CD14-positive monocyte (primary cell): Measurements from ENCODE around the gene TMEM235. TPM values are rescaled to one million over a fixed set of nuclear protein-coding genes. Genes with fewer than 3 reads are reported as not detected.

Experiments
- DNase-seq, 3 donors: peaks; one replicate each; pipeline ENCODE4 v3.0.0-alpha.2; 2011 to 2022
- H2AFZ ChIP-seq: 2 replicates; pipeline ENCODE4 v1.6.0; 2012; ENCODE audit warnings: mild to moderate bottlenecking, low read depth, low read length, inconsistent platforms; ENCODE audit not compliant: insufficient read depth, poor library complexity, severe bottlenecking
- H3K27ac ChIP-seq, 2 donors: 1 replicate in 1 of 2; 2 replicates in 1 of 2; pipeline ENCODE4 v1.5.1; 2012 to 2013; ENCODE audit warnings: low read length in 2 of 2, control low read depth in 1 of 2, inconsistent platforms in 1 of 2, low read depth in 1 of 2, mild to moderate bottlenecking in 1 of 2
- H3K27me3 ChIP-seq, 2 donors: one replicate each; pipeline versions ENCODE4 v1.6.0 to v1.6.1; 2011 to 2013; ENCODE audit warnings: low read length in 2 of 2; ENCODE audit not compliant: control insufficient read depth in 2 of 2, insufficient read depth in 2 of 2
- H3K36me3 ChIP-seq, 2 donors: replicated peaks in 1 of 2; 1 replicate in 1 of 2; 2 replicates in 1 of 2; pipeline versions ENCODE4 v1.5.1 to v1.6.1; 2012 to 2013; ENCODE audit warnings: low read length in 2 of 2, control low read depth in 1 of 2, inconsistent platforms in 1 of 2, mild to moderate bottlenecking in 1 of 2; ENCODE audit not compliant: insufficient read depth in 2 of 2, control insufficient read depth in 1 of 2
- H3K4me1 ChIP-seq, 2 donors: 1 replicate in 1 of 2; 2 replicates in 1 of 2; pipeline versions ENCODE4 v1.5.1 to v1.6.1; 2012 to 2013; ENCODE audit warnings: low read length in 2 of 2, control low read depth in 1 of 2, inconsistent platforms in 1 of 2, mild to moderate bottlenecking in 1 of 2, moderate library complexity in 1 of 2; ENCODE audit not compliant: insufficient read depth in 2 of 2, control insufficient read depth in 1 of 2
- H3K4me2 ChIP-seq: replicated peaks from 2 replicates; pipeline ENCODE3; 2012; ENCODE audit warnings: low read length, moderate library complexity, mild to moderate bottlenecking; ENCODE audit not compliant: poor library complexity, severe bottlenecking; ENCODE audit errors: extremely low read depth
- H3K4me3 ChIP-seq, 3 experiments: fragments of 200-600 bp in 1 of 3; sonication (generic) in 1 of 3; replicated peaks in 1 of 3; 1 replicate in 2 of 3; 2 replicates in 1 of 3; pipeline ENCODE4 v1.5.1; 2011 to 2013; ENCODE audit warnings: low read length in 3 of 3, mild to moderate bottlenecking in 3 of 3, control low read depth in 2 of 3, low read depth in 2 of 3, inconsistent platforms in 1 of 3, moderate library complexity in 1 of 3
- H3K79me2 ChIP-seq: 2 replicates; pipeline ENCODE4 v1.6.0; 2012; ENCODE audit warnings: mild to moderate bottlenecking, control low read depth, inconsistent platforms, low read length, moderate library complexity; ENCODE audit not compliant: insufficient read depth
- H3K9ac ChIP-seq: 2 replicates; pipeline ENCODE4 v1.6.0; 2017; ENCODE audit warnings: low read length, mild to moderate bottlenecking; ENCODE audit not compliant: insufficient read depth, poor library complexity, severe bottlenecking
- H3K9me3 ChIP-seq, 2 donors: replicated peaks in 1 of 2; 1 replicate in 1 of 2; 2 replicates in 1 of 2; pipeline versions ENCODE4 v1.5.1 to v1.6.1; 2012 to 2013; ENCODE audit warnings: low read length in 2 of 2, control low read depth in 1 of 2; ENCODE audit not compliant: control insufficient read depth in 1 of 2, insufficient read depth in 1 of 2
- H4K20me1 ChIP-seq: 2 replicates; pipeline ENCODE4 v1.6.0; 2012; ENCODE audit warnings: mild to moderate bottlenecking, low read length, control low read depth, moderate library complexity; ENCODE audit not compliant: insufficient read depth
- H3K27ac Mint-ChIP-seq, 7 donors: one replicate each; pipeline ENCODE4 v1.8.0; 2020; ENCODE audit warnings: mild to moderate bottlenecking in 7 of 7, mixed read lengths in 7 of 7, moderate library complexity in 6 of 7, inconsistent platforms in 2 of 7
- H3K27me3 Mint-ChIP-seq, 3 donors: one replicate each; pipeline ENCODE4 v1.8.0; 2021 to 2022; ENCODE audit warnings: low read depth in 3 of 3, mild to moderate bottlenecking in 3 of 3, mixed read lengths in 3 of 3, moderate library complexity in 3 of 3, inconsistent platforms in 1 of 3
- H3K36me3 Mint-ChIP-seq, 2 donors: one replicate each; pipeline ENCODE4 v1.8.0; 2020; ENCODE audit warnings: mixed read lengths in 2 of 2, inconsistent platforms in 1 of 2, mild to moderate bottlenecking in 1 of 2
- H3K4me1 Mint-ChIP-seq: one replicate; pipeline ENCODE4 v1.8.0; 2020; ENCODE audit warnings: mild to moderate bottlenecking, mixed read lengths
- H3K4me3 Mint-ChIP-seq, 2 donors: one replicate each; pipeline ENCODE4 v1.8.0; 2020; ENCODE audit warnings: mild to moderate bottlenecking in 2 of 2, mixed read lengths in 2 of 2, moderate library complexity in 1 of 2
- H3K9me3 Mint-ChIP-seq, 7 donors: one replicate each; pipeline ENCODE4 v1.8.0; 2020 to 2022; ENCODE audit warnings: mixed read lengths in 7 of 7, mild to moderate bottlenecking in 6 of 7, moderate library complexity in 6 of 7, inconsistent platforms in 2 of 7
- WGBS: methylation state at CpG from one replicate; pipeline ENCODE4 v1.1.5; 2013; ENCODE audit warnings: missing lambda C conversion rate; ENCODE audit not compliant: insufficient coverage; 5-methylcytosine and 5-hydroxymethylcytosine counted together
- intact Hi-C, 2 donors: fragments of 100-400 bp; cut with micrococcal nuclease; formaldehyde crosslinking; loops; one replicate each; pipeline versions ENCODE4 v1.15.0 to v1.15.1; 2023
- polyA plus RNA-seq, 3 donors: library from polyadenylated mRNA; depleted of rRNA in 1 of 3; unstranded in 2 of 3; stranded (reverse) in 1 of 3; fragments of 300-500 nt in 2 of 3; fragments of >200 nt in 1 of 3; fragmentation: Illumina TruSeq in 2 of 3; gene quantifications; 1 replicate in 2 of 3; 2 replicates in 1 of 3; pipeline ENCODE4 v1.2.3, GENCODE V29; 2012 to 2021
- TF ChIP-seq, protein P1 (sequence below): fragments of 200-600 bp; IDR thresholded peaks from one replicate; pipeline ENCODE4 v1.8.0; 2022; ENCODE audit warnings: antibody characterized with exemption, mild to moderate bottlenecking

TMEM235 gene
- polyA plus RNA-seq, 3 donors = not detected

DNA sequence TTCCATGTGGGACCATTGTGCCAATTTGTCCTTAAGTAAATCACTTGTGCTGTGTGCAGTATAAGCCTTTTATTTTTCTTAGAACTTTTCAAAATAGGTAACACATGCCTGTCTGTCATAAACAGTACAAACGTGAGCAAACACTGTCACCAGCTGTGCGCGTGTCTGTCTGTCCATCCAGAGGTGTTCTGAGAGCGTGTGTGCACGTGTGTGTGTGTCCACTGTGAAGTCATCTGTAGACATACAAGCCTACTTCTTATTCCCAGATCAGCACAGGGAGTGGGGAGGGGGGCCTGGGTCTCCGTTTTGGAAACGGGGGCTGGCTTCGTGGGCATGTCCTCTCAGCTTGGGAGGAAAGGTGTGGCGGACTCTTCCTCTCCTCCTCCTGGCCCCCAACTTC, 9.4 kb downstream of the TMEM235 start:
- intact Hi-C loops = no loop called here
- H3K9me3 ChIP-seq = no peaks in the 10 kb centered on the region
- H3K36me3 ChIP-seq = no peaks in the 10 kb centered on the region
- no peaks in the 10 kb centered on the region for H3K4me1 ChIP-seq
- Mint-ChIP-seq H3K9me3 (peaks cover 0 to 3% (median 0%) of the 10 kb centered on the region in 7 donors), H3K36me3 (no peaks in the 10 kb centered on the region), H3K27ac (no peak overlapping the region), H3K4me3 (no peak overlapping the region), H3K27me3 (peaks cover 3 to 5% (median 4%) of the 10 kb centered on the region in 3 donors), H3K4me1 (peaks cover 13% of the 10 kb centered on the region)
- H3K4me3 ChIP-seq = no peak overlapping the region
- H3K27me3 ChIP-seq = no peaks in the 10 kb centered on the region
- H3K79me2 ChIP-seq = no peaks in the 10 kb centered on the region
- H3K27ac ChIP-seq = no peak overlapping the region
- no peaks in the 10 kb centered on the region for H4K20me1 ChIP-seq
- no peak overlapping the region for H3K4me2 ChIP-seq
- no peak for DNase-seq
- WGBS = no CpG with 5 or more reads among the region's 9 CpGs
- H2AFZ ChIP-seq = no peak overlapping the region
- H3K9ac ChIP-seq = no peak overlapping the region
- TF ChIP-seq, protein P1, sequence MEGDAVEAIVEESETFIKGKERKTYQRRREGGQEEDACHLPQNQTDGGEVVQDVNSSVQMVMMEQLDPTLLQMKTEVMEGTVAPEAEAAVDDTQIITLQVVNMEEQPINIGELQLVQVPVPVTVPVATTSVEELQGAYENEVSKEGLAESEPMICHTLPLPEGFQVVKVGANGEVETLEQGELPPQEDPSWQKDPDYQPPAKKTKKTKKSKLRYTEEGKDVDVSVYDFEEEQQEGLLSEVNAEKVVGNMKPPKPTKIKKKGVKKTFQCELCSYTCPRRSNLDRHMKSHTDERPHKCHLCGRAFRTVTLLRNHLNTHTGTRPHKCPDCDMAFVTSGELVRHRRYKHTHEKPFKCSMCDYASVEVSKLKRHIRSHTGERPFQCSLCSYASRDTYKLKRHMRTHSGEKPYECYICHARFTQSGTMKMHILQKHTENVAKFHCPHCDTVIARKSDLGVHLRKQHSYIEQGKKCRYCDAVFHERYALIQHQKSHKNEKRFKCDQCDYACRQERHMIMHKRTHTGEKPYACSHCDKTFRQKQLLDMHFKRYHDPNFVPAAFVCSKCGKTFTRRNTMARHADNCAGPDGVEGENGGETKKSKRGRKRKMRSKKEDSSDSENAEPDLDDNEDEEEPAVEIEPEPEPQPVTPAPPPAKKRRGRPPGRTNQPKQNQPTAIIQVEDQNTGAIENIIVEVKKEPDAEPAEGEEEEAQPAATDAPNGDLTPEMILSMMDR = no peak

DNA sequence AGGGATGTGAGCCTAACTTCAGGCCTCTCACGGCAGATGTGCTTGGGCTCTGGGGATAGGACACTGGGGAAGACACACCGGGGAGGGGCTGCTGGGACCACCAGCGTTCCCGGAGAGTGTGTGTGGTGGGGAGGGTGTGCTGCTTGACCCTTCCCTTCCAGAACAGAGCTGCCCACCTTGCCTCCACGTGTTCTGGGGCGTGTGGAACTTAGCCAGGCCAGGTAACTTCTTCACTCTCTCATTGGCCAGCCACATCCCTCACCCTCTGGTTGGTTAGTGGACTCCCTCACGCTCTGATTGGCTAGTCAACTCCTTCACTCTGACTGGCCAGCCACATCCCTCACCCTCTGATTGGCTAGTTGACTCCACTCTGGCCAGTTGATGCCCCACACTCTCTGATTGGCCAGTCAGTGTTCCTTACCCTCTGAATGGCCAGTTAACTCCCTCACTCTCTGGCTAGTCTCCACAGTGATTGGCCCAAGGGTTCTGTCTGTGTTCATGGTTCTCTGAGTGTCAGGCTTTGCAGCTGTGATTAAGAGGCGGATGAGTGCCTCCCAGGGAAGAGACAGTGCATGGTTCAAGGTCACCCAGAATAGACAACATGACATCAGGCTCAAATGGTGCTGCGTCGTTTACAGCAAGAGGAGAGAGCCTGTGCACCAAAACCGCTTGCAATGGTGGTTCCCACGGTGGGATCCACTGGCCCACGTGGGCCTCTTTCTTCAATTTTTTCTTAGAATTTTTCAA, 10.0 kb downstream of the TMEM235 start:
- Mint-ChIP-seq H3K27ac (peak overlapping the region in 3 of 7 donors; percentile 57 to 80 (median 61)), H3K4me3 (no peak overlapping the region), H3K9me3 (peaks cover 0 to 3% (median 0%) of the 10 kb centered on the region in 7 donors), H3K27me3 (peaks cover 3 to 5% (median 4%) of the 10 kb centered on the region in 3 donors), H3K4me1 (peaks cover 13% of the 10 kb centered on the region), H3K36me3 (no peaks in the 10 kb centered on the region)
- H2AFZ ChIP-seq = no peak overlapping the region
- TF ChIP-seq, protein P1 = no peak
- H3K9ac ChIP-seq = no peak overlapping the region
- H3K4me2 ChIP-seq = no peak overlapping the region
- no peak overlapping the region for H3K4me3 ChIP-seq
- H3K9me3 ChIP-seq = no peaks in the 10 kb centered on the region
- peak in 2 of 3 donors; percentile 25 to 57 for DNase-seq
- no peaks in the 10 kb centered on the region for H3K4me1 ChIP-seq
- H4K20me1 ChIP-seq = no peaks in the 10 kb centered on the region
- intact Hi-C loops = no loop called here
- 92% methylated on average over 9 of the region's 13 CpGs for WGBS
- H3K27ac ChIP-seq = no peak overlapping the region
- H3K27me3 ChIP-seq = no peaks in the 10 kb centered on the region
- H3K36me3 ChIP-seq = no peaks in the 10 kb centered on the region
- no peaks in the 10 kb centered on the region for H3K79me2 ChIP-seq
